ENCODE measurements around the gene PHPT1. TPM values are rescaled to one million over a fixed set of nuclear protein-coding genes. Genes with fewer than 3 reads are reported as not detected.

PHPT1 gene
- total RNA-seq, 6 experiments from 2014 or later, result 30.5 to 66.6 (median 49.3) TPM

GRCh38 chr9:136899196-136899595 is 50.0 kb downstream of the PHPT1 start:
- Histone ChIP-seq H3K4me3 (no peak overlapping the region), H3K36me3 (peaks cover 0 to 23% (median 5%) of the 10 kb centered on the region in 4 donors), H3K27me3 (no peaks in the 10 kb centered on the region), H3K9me3 (no peaks in the 10 kb centered on the region), H3K27ac (no peak overlapping the region), H3K4me1 (peaks cover 0 to 30% (median 14%) of the 10 kb centered on the region in 4 donors)
- DNase-seq, result no peak
- TF ChIP-seq CTCF (IDR thresholded peaks at IDR 0.05) (no peak), POLR2A (IDR thresholded peaks at IDR 0.05) (no peak)
- WGBS (ENCODE audit: insufficient coverage, low coverage, low lambda C conversion rate, missing lambda C conversion rate), result 77% methylated on average over 9 of the region's 9 CpGs
- intact Hi-C loops (cut with DNase I), result no loop called here
- no peak for ATAC-seq

DNA sequence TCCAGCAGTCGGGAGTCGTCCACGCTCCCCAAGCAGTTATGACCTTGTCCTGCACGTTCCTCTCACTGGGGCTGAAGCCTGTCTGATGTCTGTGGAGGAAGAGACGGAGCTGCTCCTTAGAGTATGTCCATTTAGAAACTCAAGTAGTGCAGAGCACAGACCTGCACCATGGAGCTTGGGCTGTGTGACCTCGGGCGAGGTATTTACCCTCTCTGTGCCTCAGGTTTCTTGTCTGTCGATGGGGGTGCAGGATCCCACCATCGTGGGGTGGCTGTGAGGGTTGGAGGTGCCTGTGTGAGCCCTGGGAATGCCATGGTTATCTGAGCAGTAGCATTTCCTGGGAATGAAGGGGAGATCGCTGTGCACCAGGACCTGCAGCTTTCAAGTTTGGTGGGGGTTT is 51.3 kb downstream of the PHPT1 start:
- H3K27ac ChIP-seq, result peak overlapping the region; percentile 80 to 89 (median 84)
- no peaks in the 10 kb centered on the region for H3K27me3 ChIP-seq
- no peak for TF ChIP-seq CTCF (IDR thresholded peaks at IDR 0.05)
- TF ChIP-seq POLR2A (IDR thresholded peaks at IDR 0.05), result no peak
- no peaks in the 10 kb centered on the region for H3K9me3 ChIP-seq
- intact Hi-C loops (cut with DNase I), result no loop called here
- ATAC-seq (no peak), DNase-seq (no peak)
- H3K36me3 ChIP-seq, result peaks cover 0 to 23% (median 5%) of the 10 kb centered on the region in 4 donors
- peaks cover 0 to 30% (median 14%) of the 10 kb centered on the region in 4 donors for H3K4me1 ChIP-seq
- WGBS (ENCODE audit: insufficient coverage, low coverage, low lambda C conversion rate, missing lambda C conversion rate), result 88% methylated on average over 4 of the region's 10 CpGs
- H3K4me3 ChIP-seq, result no peak overlapping the region

Small RNAs within 50 kb of the gene (microRNA-seq; reads per million reads assigned to microRNA genes)
- gene MIR4292 (0 reads per million in 2 donors), gene MIR4479 (1.4 to 1.9 reads per million in 2 donors)

Small RNAs within 50 kb of the gene (small RNA-seq; reads per million reads assigned to genes)
- 0 reads per million in 2 experiments for gene AL355987.2
- gene MIR4292, result 0 reads per million in 2 experiments
- gene MIR4479, result 0 reads per million in 2 experiments

Other genes starting within 250 kb of the PHPT1 start
- 10 to 100 TPM; 26.7 to 54.2 (median 45.8) TPM for gene EGFL7, start 186.5 kb upstream of the PHPT1 start, total RNA-seq
- gene AGPAT2, start 162.0 kb upstream of the PHPT1 start, total RNA-seq, result 100 to 1,000 TPM; 117 to 379 (median 184) TPM
- gene DIPK1B, start 136.8 kb upstream of the PHPT1 start, total RNA-seq, result 1 to 10 TPM; 1.4 to 7.7 (median 5.1) TPM
- gene LCN10, start 106.5 kb upstream of the PHPT1 start, total RNA-seq, result under 1 TPM in 4 of 6 experiments, not detected in 2; 0.23 to 0.81 (median 0.32) TPM
- under 1 TPM in 2 of 6 experiments, not detected in 4; 0.26 to 0.63 TPM for gene LCN6, start 100.9 kb upstream of the PHPT1 start, total RNA-seq
- not detected for gene LCN8, start 91.2 kb upstream of the PHPT1 start, total RNA-seq
- gene LCN15, start 84.9 kb upstream of the PHPT1 start, total RNA-seq, result not detected
- 100 to 1,000 TPM in 1 of 6 experiments, 10 to 100 TPM in 5; 46.5 to 105 (median 56.7) TPM for gene TMEM141, start 58.1 kb upstream of the PHPT1 start, total RNA-seq
- gene CCDC183, start 53.1 kb upstream of the PHPT1 start, total RNA-seq, result 1 to 10 TPM in 2 of 6 experiments, under 1 TPM in 3, not detected in 1; 0.43 to 1.2 (median 0.74) TPM
- 10 to 100 TPM in 4 of 6 experiments, 1 to 10 TPM in 2; 8.0 to 14.8 (median 12.4) TPM for gene RABL6, start 41.5 kb upstream of the PHPT1 start, total RNA-seq
- 1 to 10 TPM; 1.7 to 2.8 (median 2.6) TPM for gene AJM1, start 6.9 kb upstream of the PHPT1 start, total RNA-seq
- gene MAMDC4, start 2.9 kb downstream of the PHPT1 start, total RNA-seq, result 10 to 100 TPM in 4 of 6 experiments, 1 to 10 TPM in 2; 5.7 to 27.9 (median 22.5) TPM
- 100 to 1,000 TPM; 216 to 486 (median 227) TPM for gene EDF1, start 16.9 kb downstream of the PHPT1 start, total RNA-seq
- gene TRAF2, start 37.1 kb downstream of the PHPT1 start, total RNA-seq, result 1 to 10 TPM; 5.8 to 8.8 (median 7.1) TPM
- 100 to 1,000 TPM in 3 of 6 experiments, 10 to 100 TPM in 3; 84.0 to 290 (median 97.4) TPM for gene FBXW5, start 95.3 kb downstream of the PHPT1 start, total RNA-seq
- gene C8G, start 95.8 kb downstream of the PHPT1 start, total RNA-seq, result 100 to 1,000 TPM; 248 to 755 (median 453) TPM
- gene LCN12, start 102.9 kb downstream of the PHPT1 start, total RNA-seq, result 10 to 100 TPM in 5 of 6 experiments, 1 to 10 TPM in 1; 2.7 to 36.4 (median 20.3) TPM
- gene PTGDS, start 128.1 kb downstream of the PHPT1 start, total RNA-seq, result 10 to 100 TPM in 2 of 6 experiments, 1 to 10 TPM in 4; 4.3 to 21.9 (median 6.0) TPM
- gene LCNL1, start 133.6 kb downstream of the PHPT1 start, total RNA-seq, result not detected
- gene PAXX, start 143.0 kb downstream of the PHPT1 start, total RNA-seq, result 10 to 100 TPM; 13.8 to 34.5 (median 23.3) TPM
- gene CLIC3, start 147.2 kb downstream of the PHPT1 start, total RNA-seq, result under 1 TPM in 2 of 6 experiments, not detected in 4; 0.37 to 0.51 TPM
- 10 to 100 TPM; 23.7 to 49.2 (median 34.2) TPM for gene ABCA2, start 178.8 kb downstream of the PHPT1 start, total RNA-seq
- under 1 TPM in 2 of 6 experiments, not detected in 4; 0.12 to 0.13 TPM for gene FUT7, start 182.7 kb downstream of the PHPT1 start, total RNA-seq
- 10 to 100 TPM in 5 of 6 experiments, 1 to 10 TPM in 1; 9.3 to 14.9 (median 12.2) TPM for gene NPDC1, start 196.8 kb downstream of the PHPT1 start, total RNA-seq
- gene ENTPD2, start 204.7 kb downstream of the PHPT1 start, total RNA-seq, result 1 to 10 TPM in 2 of 6 experiments, under 1 TPM in 4; 0.50 to 2.1 (median 0.80) TPM
- gene SAPCD2, start 221.1 kb downstream of the PHPT1 start, total RNA-seq, result under 1 TPM in 5 of 6 experiments, not detected in 1; 0.05 to 0.43 (median 0.22) TPM
- gene UAP1L1, start 228.1 kb downstream of the PHPT1 start, total RNA-seq, result 1 to 10 TPM; 1.3 to 4.9 (median 1.9) TPM
- 10 to 100 TPM; 24.0 to 39.1 (median 28.8) TPM for gene MAN1B1, start 237.6 kb downstream of the PHPT1 start, total RNA-seq

Data from right lobe of liver (tissue), 6 donors.